GM10248 (cell line): ENCODE measurements around the gene GLB1L3.
"Not testable (repeated sequence)": the region's sequence is repeated elsewhere in the genome, so short reads cannot be mapped to it uniquely, and the experiment has no call there.

Experiments
- CTCF ChIA-PET: fragments of 300-600 bp; sonication (Branson Sonifier 250); formaldehyde crosslinking; extraction: SDS; loops from one replicate; lab custom pipeline; 2021; ENCODE audit warnings: antibody characterized with exemption; lab: Yijun Ruan, JAX
- POLR2A ChIA-PET: fragments of 350-650 bp; sonication (Branson Sonifier 250); formaldehyde crosslinking; extraction: SDS; loops from one replicate; lab custom pipeline; 2020; ENCODE audit warnings: antibody characterized with exemption; lab: Yijun Ruan, JAX
- DNase-seq: peaks from one replicate; pipeline ENCODE4 v3.0.0; 2012; ENCODE audit errors: extremely low spot score
- CTCF ChIP-seq: IDR thresholded peaks from 2 replicates; pipeline ENCODE4 v1.5.1; 2012; ENCODE audit warnings: mild to moderate bottlenecking, low read depth; ENCODE audit errors: extremely low read depth, missing control alignments, control extremely low read depth

GLB1L3 gene

GRCh38 chr11:134317103-134317502 is 40.9 kb downstream of the GLB1L3 start:
- no peak for DNase-seq
- TF ChIP-seq CTCF, result no peak
- CTCF ChIA-PET, result no interaction called here
- POLR2A ChIA-PET, result no interaction called here

GRCh38 chr11:134321373-134321772 is 45.2 kb downstream of the GLB1L3 start:
- DNase-seq, POLR2A ChIA-PET, CTCF ChIA-PET: not testable (repeated sequence)

- no peak for DNase-seq
- POLR2A ChIA-PET, result no interaction called here
- TF ChIP-seq CTCF, result no peak
- CTCF ChIA-PET, result no interaction called here
Measured at GRCh38 chr11:134322553-134322952, 46.4 kb downstream of the GLB1L3 start.

- ChIA-PET CTCF (no interaction called here), POLR2A (no interaction called here)
- no peak for DNase-seq
- no peak for TF ChIP-seq CTCF
Measured at GRCh38 chr11:134328433-134328832, 52.3 kb downstream of the GLB1L3 start.

GRCh38 chr11:134330611-134331353 is 54.6 kb downstream of the GLB1L3 start:
- TF ChIP-seq CTCF, result no peak
- ChIA-PET POLR2A (no interaction called here), CTCF (no interaction called here)
- no peak for DNase-seq

- DNase-seq, result peak; percentile 92
- POLR2A ChIA-PET, result no interaction called here
- CTCF ChIA-PET, result interaction anchor here (0.9 kb wide), 2 partner anchors 9 to 17 kb away, joined by 3 read pairs; no protein-coding TSS in a partner anchor
- no peak for TF ChIP-seq CTCF
Measured at GRCh38 chr11:134331354-134332188, 55.4 kb downstream of the GLB1L3 start, which contains the start of gene GLB1L2. TSS of gene GLB1L2 (plus strand) at chr11:134331988. CDS start at chr11:134332062, 74 bp downstream.
